NOMO-1 (cell line): ENCODE results near the gene CRACR2A.

ENCODE experiments used
- DNase-seq, 2 experiments: peaks; one replicate each; lab custom pipeline; 2025; ENCODE audit not compliant: unreplicated experiment in 2 of 2; lab: John Stamatoyannopoulos, UW

CRACR2A gene

DNA sequence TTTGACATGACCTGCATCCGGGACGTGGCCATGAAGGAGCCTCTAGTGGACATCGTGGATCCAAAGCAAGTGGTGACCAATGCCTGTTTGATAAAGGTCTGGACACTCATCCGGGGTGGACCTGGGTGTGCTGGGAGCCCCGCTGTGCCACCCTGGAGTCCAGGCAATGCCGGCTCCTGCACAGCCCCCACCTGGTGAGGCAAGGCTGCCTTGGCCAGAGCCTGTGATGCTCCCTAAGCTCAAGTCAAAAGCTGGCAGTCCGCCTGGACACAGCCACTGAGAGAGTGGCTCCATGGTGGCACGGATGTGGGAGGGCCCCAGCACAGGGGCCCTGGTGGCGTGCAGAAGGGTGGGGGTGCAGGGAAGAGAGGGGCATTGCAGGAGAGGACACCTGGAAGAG lies 176.0 kb downstream of the CRACR2A start:
- DNase-seq = no peak

DNA sequence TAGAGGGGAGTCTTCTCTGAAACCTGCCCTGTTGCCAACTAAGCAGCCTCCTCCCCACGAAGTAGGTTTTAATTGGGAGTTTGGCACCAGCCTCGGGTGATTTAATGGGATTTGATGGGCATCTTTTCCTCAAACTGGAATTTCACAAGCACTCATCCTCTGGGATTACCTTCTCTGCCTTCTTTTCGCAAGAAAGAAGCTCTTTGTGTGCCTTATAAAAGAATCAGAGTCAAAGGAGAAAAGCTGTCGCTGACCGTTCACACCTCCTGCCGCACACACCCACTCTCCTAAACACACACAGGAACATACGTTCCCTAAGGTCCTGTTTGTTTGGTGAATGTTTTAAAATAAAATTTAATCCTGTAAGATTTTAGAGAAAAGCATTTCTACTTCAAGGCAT lies 177.9 kb downstream of the CRACR2A start:
- no peak for DNase-seq

DNA sequence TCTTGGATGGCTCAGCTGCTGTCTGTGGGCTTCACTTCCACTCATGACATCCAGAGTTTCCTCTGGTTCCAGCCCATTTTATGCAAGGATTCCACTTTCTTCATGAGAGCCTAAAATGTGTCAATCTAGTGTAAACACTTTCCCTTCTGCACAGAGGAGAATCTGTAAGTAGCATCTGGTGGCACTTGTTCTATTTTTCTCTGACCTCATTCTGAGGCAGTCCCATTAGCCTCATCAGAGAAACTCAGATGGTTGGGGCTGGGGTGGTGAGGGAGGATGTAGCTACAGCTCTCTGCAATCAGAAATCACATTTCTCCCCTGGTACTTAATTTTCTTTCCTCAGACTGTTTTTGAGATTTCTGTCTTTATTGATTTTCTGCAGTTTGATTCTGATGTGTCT lies 180.3 kb downstream of the CRACR2A start:
- DNase-seq = no peak

DNA sequence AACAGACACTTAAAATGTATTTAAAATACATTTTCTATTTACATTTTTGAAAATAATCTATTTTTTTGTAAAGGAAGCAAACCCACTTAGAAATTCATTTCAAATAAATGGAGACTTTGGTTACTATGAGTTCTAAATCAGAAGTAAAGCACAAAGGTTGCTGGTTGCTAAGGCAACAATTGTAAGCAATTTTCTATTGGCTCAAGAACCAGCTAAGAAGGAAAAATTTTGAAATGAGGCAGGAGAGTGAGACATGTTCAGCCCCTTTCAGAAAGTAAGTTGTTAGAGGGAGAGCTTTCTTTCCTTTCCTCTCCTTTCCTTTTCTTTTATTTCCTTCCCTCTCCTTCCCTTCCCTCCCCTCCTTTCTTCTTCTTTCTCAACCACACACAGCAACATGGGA lies 181.2 kb downstream of the CRACR2A start:
- DNase-seq = no peak

DNA sequence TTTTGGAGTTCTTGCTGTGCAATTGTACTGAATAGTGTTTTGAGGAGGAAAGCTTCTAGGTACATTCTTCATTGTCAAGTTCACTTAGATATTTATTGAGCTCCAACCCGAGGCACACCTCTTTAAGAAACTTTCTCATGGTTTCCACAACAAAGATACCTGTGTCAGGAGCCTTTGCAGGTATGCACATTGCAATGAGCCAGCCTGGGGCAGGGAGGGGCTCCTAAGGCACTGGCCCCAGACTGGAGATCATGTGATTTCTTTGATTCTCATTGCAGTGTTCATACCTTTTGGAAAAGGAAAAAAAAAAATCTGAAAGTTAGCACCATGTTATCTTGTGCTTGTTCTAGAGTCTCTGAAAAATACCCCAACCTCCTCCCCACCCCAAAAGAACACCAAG lies 181.6 kb downstream of the CRACR2A start:
- DNase-seq = no peak

DNA sequence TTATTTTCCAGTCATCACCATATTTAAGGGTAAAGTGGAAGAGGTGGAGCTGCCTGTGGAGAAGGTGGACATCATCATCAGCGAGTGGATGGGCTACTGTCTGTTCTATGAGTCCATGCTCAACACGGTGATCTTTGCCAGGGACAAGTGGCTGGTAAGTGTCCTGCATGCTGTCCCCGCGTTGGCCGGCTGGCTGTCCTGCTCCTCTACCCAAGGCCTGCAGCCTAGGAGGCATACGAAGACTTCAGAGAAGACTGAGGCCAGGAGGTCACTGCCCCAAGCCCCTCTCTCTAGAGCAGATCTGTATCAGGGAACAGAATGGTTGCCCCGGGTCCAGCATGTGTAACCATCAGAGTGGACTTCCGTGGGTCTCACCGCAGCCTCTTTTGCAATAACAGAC lies 184.2 kb downstream of the CRACR2A start:
- DNase-seq = no peak

DNA sequence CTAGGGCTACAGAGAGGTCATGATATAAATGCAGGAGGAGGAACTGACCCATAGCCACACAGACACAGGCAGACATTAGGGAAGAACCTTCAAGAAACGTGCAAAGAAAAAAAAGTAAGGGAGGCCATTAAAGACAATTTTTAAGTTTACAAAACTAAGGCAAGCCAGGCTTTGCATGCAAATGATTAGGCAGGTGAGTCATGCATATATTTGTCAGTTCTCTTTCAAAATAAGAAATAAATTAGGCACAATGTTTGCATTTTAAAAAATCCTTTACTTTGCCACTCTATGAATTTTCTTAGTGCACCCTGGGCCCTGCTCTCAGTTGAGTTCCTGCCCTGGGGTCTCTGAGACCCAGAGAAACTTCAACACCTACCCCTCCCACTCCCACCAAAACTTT lies 186.9 kb downstream of the CRACR2A start:
- no peak for DNase-seq
